Endodermal cell (in vitro differentiated cells): ENCODE measurements around the gene TCL1A. TPM values are rescaled to one million over a fixed set of nuclear protein-coding genes. Genes with fewer than 3 reads are reported as not detected.

ENCODE experiments used
- DNase-seq: peaks from one replicate; pipeline ENCODE4 v3.0.0-alpha.2; 2017
- H3K27ac ChIP-seq: 2 replicates; pipeline ENCODE4 v1.5.1; 2013; ENCODE audit warnings: mild to moderate bottlenecking, low read depth, low read length, moderate library complexity
- H3K27me3 ChIP-seq: 2 replicates; pipeline ENCODE4 v1.6.1; 2013; ENCODE audit warnings: mild to moderate bottlenecking, low read length, moderate library complexity; ENCODE audit not compliant: insufficient read depth, control insufficient read depth, poor library complexity, severe bottlenecking
- H3K36me3 ChIP-seq: 2 replicates; pipeline ENCODE4 v1.7.0; 2013; ENCODE audit warnings: mild to moderate bottlenecking, low read length, moderate library complexity; ENCODE audit not compliant: control insufficient read depth, insufficient read depth
- H3K4me1 ChIP-seq: one replicate; pipeline ENCODE4 v1.7.0; 2013; ENCODE audit warnings: low read length; ENCODE audit not compliant: control insufficient read depth, insufficient read depth
- H3K4me3 ChIP-seq: 2 replicates; pipeline ENCODE4 v1.5.1; 2013; ENCODE audit warnings: mild to moderate bottlenecking, low read length, moderate library complexity
- H3K9ac ChIP-seq: 2 replicates; pipeline ENCODE4 v1.6.1; 2013; ENCODE audit warnings: mild to moderate bottlenecking, low read length, moderate library complexity; ENCODE audit not compliant: poor library complexity, severe bottlenecking; ENCODE audit errors: extremely low read depth
- H3K9me3 ChIP-seq: 2 replicates; pipeline ENCODE4 v1.6.1; 2013; ENCODE audit warnings: mild to moderate bottlenecking, low read length, moderate library complexity; ENCODE audit not compliant: control insufficient read depth
- H3K27ac Mint-ChIP-seq: 2 replicates; pipeline ENCODE4 v1.8.0; 2020; ENCODE audit warnings: mixed read lengths
- H3K27me3 Mint-ChIP-seq: 2 replicates; pipeline ENCODE4 v1.8.0; 2021; ENCODE audit warnings: mild to moderate bottlenecking, mixed read lengths; ENCODE audit not compliant: insufficient read depth
- H3K36me3 Mint-ChIP-seq: 2 replicates; pipeline ENCODE4 v1.8.0; 2020; ENCODE audit warnings: low read depth, mixed read lengths
- H3K4me1 Mint-ChIP-seq: 2 replicates; pipeline ENCODE4 v1.8.0; 2020; ENCODE audit warnings: mixed read lengths
- H3K4me3 Mint-ChIP-seq: 2 replicates; pipeline ENCODE4 v1.8.0; 2020; ENCODE audit warnings: mild to moderate bottlenecking, moderate library complexity, mixed read lengths
- H3K9me3 Mint-ChIP-seq: 2 replicates; pipeline ENCODE4 v1.8.0; 2020; ENCODE audit warnings: mild to moderate bottlenecking, mixed read lengths
- WGBS, 2 experiments: methylation state at CpG; one replicate each; pipeline versions ENCODE4 v1.1.5 to v1.1.7; 2013; ENCODE audit warnings: missing lambda C conversion rate in 2 of 2, mixed read lengths in 1 of 2; ENCODE audit not compliant: insufficient coverage in 1 of 2, insufficient read length in 1 of 2; 5-methylcytosine and 5-hydroxymethylcytosine counted together
- total RNA-seq, 2 donors: library from RNA; stranded (reverse); fragmentation: NEBNext Ultra II Directional in 1 of 2; extraction: Animal tissue kit (Norgen Biotek cat#: 25700) in 1 of 2; gene quantifications; 2 replicates in 1 of 2; 3 replicates in 1 of 2; pipeline ENCODE4 v1.2.1, GENCODE V29; 2021
- TF ChIP-seq, protein P1 (sequence below): fragments of 200-600 bp; sonication (generic); conservative IDR thresholded peaks from 2 replicates; pipeline ENCODE4 v1.5.0; 2021; ENCODE audit warnings: antibody characterized with exemption, mild to moderate bottlenecking

Gene TCL1A
- total RNA-seq, 2 donors from 2014 or later = 0.53 to 1.8 TPM

DNA sequence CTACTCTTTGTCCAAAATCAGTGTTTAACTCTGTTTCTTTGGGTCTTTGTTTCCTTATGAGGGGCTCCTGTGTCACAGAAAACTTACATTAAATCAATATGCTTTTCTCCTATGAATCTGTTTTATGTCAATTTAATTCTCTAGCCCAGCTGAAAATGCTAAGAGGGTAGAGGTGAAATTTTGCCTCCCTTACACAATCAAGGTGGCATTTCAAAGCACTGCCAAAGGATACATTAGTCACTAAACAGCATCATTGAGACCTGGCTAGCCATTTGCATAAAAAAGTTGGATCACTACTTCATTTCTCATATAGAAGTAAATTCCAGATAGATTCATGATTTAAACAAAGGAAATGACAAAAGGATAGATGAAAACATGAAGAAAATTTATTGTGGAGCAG lies 15.6 kb downstream of the TCL1A start:
- peaks cover 21% of the 10 kb centered on the region for H3K4me1 Mint-ChIP-seq
- TF ChIP-seq, protein P1, sequence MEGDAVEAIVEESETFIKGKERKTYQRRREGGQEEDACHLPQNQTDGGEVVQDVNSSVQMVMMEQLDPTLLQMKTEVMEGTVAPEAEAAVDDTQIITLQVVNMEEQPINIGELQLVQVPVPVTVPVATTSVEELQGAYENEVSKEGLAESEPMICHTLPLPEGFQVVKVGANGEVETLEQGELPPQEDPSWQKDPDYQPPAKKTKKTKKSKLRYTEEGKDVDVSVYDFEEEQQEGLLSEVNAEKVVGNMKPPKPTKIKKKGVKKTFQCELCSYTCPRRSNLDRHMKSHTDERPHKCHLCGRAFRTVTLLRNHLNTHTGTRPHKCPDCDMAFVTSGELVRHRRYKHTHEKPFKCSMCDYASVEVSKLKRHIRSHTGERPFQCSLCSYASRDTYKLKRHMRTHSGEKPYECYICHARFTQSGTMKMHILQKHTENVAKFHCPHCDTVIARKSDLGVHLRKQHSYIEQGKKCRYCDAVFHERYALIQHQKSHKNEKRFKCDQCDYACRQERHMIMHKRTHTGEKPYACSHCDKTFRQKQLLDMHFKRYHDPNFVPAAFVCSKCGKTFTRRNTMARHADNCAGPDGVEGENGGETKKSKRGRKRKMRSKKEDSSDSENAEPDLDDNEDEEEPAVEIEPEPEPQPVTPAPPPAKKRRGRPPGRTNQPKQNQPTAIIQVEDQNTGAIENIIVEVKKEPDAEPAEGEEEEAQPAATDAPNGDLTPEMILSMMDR = no peak
- H3K27ac ChIP-seq = no peak overlapping the region
- no peaks in the 10 kb centered on the region for H3K9me3 Mint-ChIP-seq
- DNase-seq = no peak
- H3K4me3 Mint-ChIP-seq = no peak overlapping the region
- no peak overlapping the region for H3K9ac ChIP-seq
- H3K4me1 ChIP-seq = no peaks in the 10 kb centered on the region
- peaks cover 15% of the 10 kb centered on the region for H3K27me3 ChIP-seq
- H3K9me3 ChIP-seq = no peaks in the 10 kb centered on the region
- H3K4me3 ChIP-seq = no peak overlapping the region
- H3K27me3 Mint-ChIP-seq = peaks cover 84% of the 10 kb centered on the region
- no peak overlapping the region for H3K27ac Mint-ChIP-seq
- H3K36me3 Mint-ChIP-seq = no peaks in the 10 kb centered on the region
- no peaks in the 10 kb centered on the region for H3K36me3 ChIP-seq

GRCh38 chr14:95697764-95698163 lies 16.2 kb downstream of the TCL1A start:
- no peak overlapping the region for H3K9ac ChIP-seq
- Mint-ChIP-seq H3K27me3 (peaks cover 81% of the 10 kb centered on the region), H3K36me3 (no peaks in the 10 kb centered on the region), H3K4me1 (peaks cover 21% of the 10 kb centered on the region), H3K27ac (no peak overlapping the region), H3K9me3 (no peaks in the 10 kb centered on the region), H3K4me3 (no peak overlapping the region)
- H3K36me3 ChIP-seq = no peaks in the 10 kb centered on the region
- DNase-seq = no peak
- H3K27me3 ChIP-seq = peaks cover 10% of the 10 kb centered on the region
- 85 to 95% methylated on average over 5 to 7 of the region's 7 CpGs for WGBS, 2 experiments
- H3K9me3 ChIP-seq = no peaks in the 10 kb centered on the region
- H3K27ac ChIP-seq = no peak overlapping the region
- H3K4me1 ChIP-seq = no peaks in the 10 kb centered on the region
- no peak overlapping the region for H3K4me3 ChIP-seq
- TF ChIP-seq, protein P1 = peak; percentile 34

- Mint-ChIP-seq H3K27ac (no peak overlapping the region), H3K4me1 (peaks cover 19% of the 10 kb centered on the region), H3K4me3 (no peak overlapping the region), H3K9me3 (no peaks in the 10 kb centered on the region), H3K36me3 (no peaks in the 10 kb centered on the region), H3K27me3 (peaks cover 75% of the 10 kb centered on the region)
- no peak overlapping the region for H3K9ac ChIP-seq
- peaks cover 5% of the 10 kb centered on the region for H3K27me3 ChIP-seq
- no peaks in the 10 kb centered on the region for H3K36me3 ChIP-seq
- no peaks in the 10 kb centered on the region for H3K4me1 ChIP-seq
- 82 to 84% methylated on average over 15 of the region's 15 CpGs for WGBS, 2 experiments
- no peak overlapping the region for H3K4me3 ChIP-seq
- no peaks in the 10 kb centered on the region for H3K9me3 ChIP-seq
- no peak for DNase-seq
- TF ChIP-seq, protein P1 = no peak
- no peak overlapping the region for H3K27ac ChIP-seq
These were observed 17.2 kb downstream of the TCL1A start for GRCh38 chr14:95696741-95697140.
